ENCODE results near the gene RRM1. TPM values are rescaled to one million over a fixed set of nuclear protein-coding genes. Genes with fewer than 3 reads are reported as not detected.
"Not testable (repeated sequence)": the region's sequence is repeated elsewhere in the genome, so short reads cannot be mapped to it uniquely, and the experiment has no call there.

RRM1 gene
- total RNA-seq, 1 experiment from 2014 or later, result 184 TPM

GRCh38 chr11:4049006-4049405 lies 45.6 kb upstream of the RRM1 start:
- CTCF ChIA-PET, result no interaction called here
- TF ChIP-seq EZH2 (IDR thresholded peaks at IDR 0.05; ENCODE audit: borderline replicate concordance, low read depth, low read length, poor library complexity, severe bottlenecking), result no peak
- no peak for TF ChIP-seq CTCF (conservative IDR thresholded peaks at IDR 0.05; ENCODE audit: low read depth, low read length)
- no peaks in the 10 kb centered on the region for H3K36me3 ChIP-seq (ENCODE audit: insufficient read depth, low read length, poor library complexity, severe bottlenecking)
- H3K27ac ChIP-seq (ENCODE audit: low read depth, low read length, poor library complexity, severe bottlenecking), result no peak overlapping the region
- intact Hi-C loops (cut with micrococcal nuclease; ENCODE audit: unreplicated experiment), result no loop called here
- no peak for DNase-seq (ENCODE audit: low spot score)
- no peak overlapping the region for H3K4me3 ChIP-seq (ENCODE audit: low read depth, low read length, poor library complexity, severe bottlenecking)
- no peaks in the 10 kb centered on the region for H3K4me1 ChIP-seq (ENCODE audit: insufficient read depth, low read length, poor library complexity, severe bottlenecking)
- POLR2A ChIA-PET (ENCODE audit: low non-redundant PET), result interaction anchor here (0.6 kb wide), 1 partner anchor 12 kb away, joined by 3 read pairs; no protein-coding TSS in a partner anchor
- H3K9me3 ChIP-seq (ENCODE audit: low read depth, low read length, poor library complexity, severe bottlenecking), result no peaks in the 10 kb centered on the region
- no peaks in the 10 kb centered on the region for H3K27me3 ChIP-seq (replicated peaks; ENCODE audit: insufficient read depth, low read depth, low read length, poor library complexity)
- BruUV-seq (replicated peaks), result no TSS peak

DNA sequence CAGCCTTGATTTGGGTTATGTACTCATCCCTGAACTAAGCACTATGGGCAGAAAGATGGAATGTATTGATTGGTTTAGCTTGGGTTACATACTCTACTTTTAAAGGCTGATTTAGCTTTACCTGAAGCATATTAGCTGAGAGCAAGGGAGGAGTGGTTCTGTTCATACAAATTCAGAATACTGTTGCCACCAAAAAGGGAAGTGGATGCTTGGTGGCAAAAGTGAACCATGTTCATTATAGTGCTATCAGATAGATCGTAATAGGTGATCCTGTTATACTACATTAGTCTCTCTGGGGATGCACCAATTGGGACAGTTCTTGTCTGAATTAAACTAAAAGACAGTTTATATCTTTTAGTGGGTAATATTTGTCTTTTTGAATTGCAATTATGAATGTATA lies 44.5 kb upstream of the RRM1 start:
- H3K4me1 ChIP-seq (ENCODE audit: insufficient read depth, low read length, poor library complexity, severe bottlenecking), result no peaks in the 10 kb centered on the region
- H3K4me3 ChIP-seq (ENCODE audit: low read depth, low read length, poor library complexity, severe bottlenecking), result no peak overlapping the region
- TF ChIP-seq EZH2 (IDR thresholded peaks at IDR 0.05; ENCODE audit: borderline replicate concordance, low read depth, low read length, poor library complexity, severe bottlenecking) (no peak), CTCF (conservative IDR thresholded peaks at IDR 0.05; ENCODE audit: low read depth, low read length) (no peak)
- H3K9me3 ChIP-seq (ENCODE audit: low read depth, low read length, poor library complexity, severe bottlenecking), result no peaks in the 10 kb centered on the region
- POLR2A ChIA-PET (ENCODE audit: low non-redundant PET), result no interaction called here
- DNase-seq (ENCODE audit: low spot score), result no peak
- H3K27me3 ChIP-seq (replicated peaks; ENCODE audit: insufficient read depth, low read depth, low read length, poor library complexity), result no peaks in the 10 kb centered on the region
- intact Hi-C loops (cut with micrococcal nuclease; ENCODE audit: unreplicated experiment), result no loop called here
- no peak overlapping the region for H3K27ac ChIP-seq (ENCODE audit: low read depth, low read length, poor library complexity, severe bottlenecking)
- BruUV-seq (replicated peaks), result no TSS peak
- H3K36me3 ChIP-seq (ENCODE audit: insufficient read depth, low read length, poor library complexity, severe bottlenecking), result no peaks in the 10 kb centered on the region
- CTCF ChIA-PET, result no interaction called here

GRCh38 chr11:4053200-4053599 lies 41.4 kb upstream of the RRM1 start:
- intact Hi-C loops (cut with micrococcal nuclease; ENCODE audit: unreplicated experiment); CTCF ChIA-PET; H3K4me1 ChIP-seq (ENCODE audit: insufficient read depth, low read length, poor library complexity, severe bottlenecking); H3K27me3 ChIP-seq (replicated peaks; ENCODE audit: insufficient read depth, low read depth, low read length, poor library complexity); DNase-seq (ENCODE audit: low spot score); H3K4me3 ChIP-seq (ENCODE audit: low read depth, low read length, poor library complexity, severe bottlenecking); H3K27ac ChIP-seq (ENCODE audit: low read depth, low read length, poor library complexity, severe bottlenecking); POLR2A ChIA-PET (ENCODE audit: low non-redundant PET); H3K9me3 ChIP-seq (ENCODE audit: low read depth, low read length, poor library complexity, severe bottlenecking); H3K36me3 ChIP-seq (ENCODE audit: insufficient read depth, low read length, poor library complexity, severe bottlenecking); BruUV-seq (replicated peaks): not testable (repeated sequence)

GRCh38 chr11:4054643-4055042 lies 40.0 kb upstream of the RRM1 start:
- ChIA-PET POLR2A (ENCODE audit: low non-redundant PET) (no interaction called here), CTCF (no interaction called here)
- H3K27me3 ChIP-seq (replicated peaks; ENCODE audit: insufficient read depth, low read depth, low read length, poor library complexity), result no peaks in the 10 kb centered on the region
- no peak for DNase-seq (ENCODE audit: low spot score)
- no TSS peak for BruUV-seq (replicated peaks)
- H3K27ac ChIP-seq (ENCODE audit: low read depth, low read length, poor library complexity, severe bottlenecking), result no peak overlapping the region
- no peaks in the 10 kb centered on the region for H3K36me3 ChIP-seq (ENCODE audit: insufficient read depth, low read length, poor library complexity, severe bottlenecking)
- no peaks in the 10 kb centered on the region for H3K9me3 ChIP-seq (ENCODE audit: low read depth, low read length, poor library complexity, severe bottlenecking)
- no peak overlapping the region for H3K4me3 ChIP-seq (ENCODE audit: low read depth, low read length, poor library complexity, severe bottlenecking)
- H3K4me1 ChIP-seq (ENCODE audit: insufficient read depth, low read length, poor library complexity, severe bottlenecking), result peaks cover 11% of the 10 kb centered on the region
- intact Hi-C loops (cut with micrococcal nuclease; ENCODE audit: unreplicated experiment), result no loop called here
- no peak for TF ChIP-seq CTCF (conservative IDR thresholded peaks at IDR 0.05; ENCODE audit: low read depth, low read length)
- TF ChIP-seq EZH2 (IDR thresholded peaks at IDR 0.05; ENCODE audit: borderline replicate concordance, low read depth, low read length, poor library complexity, severe bottlenecking), result no peak

Measured in A673 (cell line).